Astrocyte (in vitro differentiated cells and primary cell): ENCODE data around the gene CIB1. TPM values are rescaled to one million over a fixed set of nuclear protein-coding genes. Genes with fewer than 3 reads are reported as not detected.

Source experiments
- DNase-seq: peaks from one replicate; pipeline ENCODE4 v3.0.0-alpha.2; 2010; ENCODE audit warnings: low read depth
- FAIRE-seq: peaks from 2 replicates; lab custom pipeline; 2011; peaks lifted over from hg19 to GRCh38; lab: Jason Lieb, UNC
- H2AFZ ChIP-seq: 2 replicates; pipeline ENCODE4 v1.6.0; 2012; ENCODE audit warnings: low read depth, low read length, inconsistent platforms
- H3K27ac ChIP-seq: 2 replicates; pipeline ENCODE4 v1.5.1; 2011; ENCODE audit warnings: low read depth, low read length, inconsistent platforms
- H3K27me3 ChIP-seq: 2 replicates; pipeline ENCODE4 v1.6.0; 2011; ENCODE audit warnings: low read length, inconsistent platforms; ENCODE audit not compliant: insufficient read depth
- H3K36me3 ChIP-seq: 2 replicates; pipeline ENCODE4 v1.5.1; 2011; ENCODE audit warnings: low read length, inconsistent platforms; ENCODE audit not compliant: insufficient read depth
- H3K4me1 ChIP-seq: 2 replicates; pipeline ENCODE4 v1.5.1; 2011; ENCODE audit warnings: low read length, inconsistent platforms; ENCODE audit not compliant: insufficient read depth
- H3K4me2 ChIP-seq: 2 replicates; pipeline ENCODE4 v1.6.0; 2012; ENCODE audit warnings: low read length, inconsistent platforms
- H3K4me3 ChIP-seq: 2 replicates; pipeline ENCODE4 v1.5.1; 2011; ENCODE audit warnings: low read depth, mild to moderate bottlenecking, low read length, inconsistent platforms; ENCODE audit not compliant: insufficient read depth
- H3K79me2 ChIP-seq: 2 replicates; pipeline ENCODE4 v1.6.0; 2012; ENCODE audit warnings: mild to moderate bottlenecking, low read length, inconsistent platforms; ENCODE audit not compliant: insufficient read depth
- H3K9ac ChIP-seq: 2 replicates; pipeline ENCODE4 v1.6.0; 2012; ENCODE audit warnings: mild to moderate bottlenecking, low read length, inconsistent platforms
- H3K9me3 ChIP-seq: 2 replicates; pipeline ENCODE4 v1.5.1; 2012; ENCODE audit warnings: low read depth, mild to moderate bottlenecking, low read length, inconsistent platforms; ENCODE audit not compliant: insufficient read depth
- H4K20me1 ChIP-seq: 2 replicates; pipeline ENCODE4 v1.6.0; 2012; ENCODE audit warnings: low read length, inconsistent platforms; ENCODE audit not compliant: insufficient read depth
- H3K27ac Mint-ChIP-seq: one replicate; pipeline ENCODE4 v1.8.0; 2021; ENCODE audit warnings: mild to moderate bottlenecking, mixed read lengths; ENCODE audit not compliant: unreplicated experiment
- H3K27me3 Mint-ChIP-seq: one replicate; pipeline ENCODE4 v1.8.0; 2021; ENCODE audit warnings: low read depth, mixed read lengths; ENCODE audit not compliant: unreplicated experiment
- H3K36me3 Mint-ChIP-seq: one replicate; pipeline ENCODE4 v1.8.0; 2021; ENCODE audit warnings: low read depth, mixed read lengths; ENCODE audit not compliant: unreplicated experiment
- H3K4me1 Mint-ChIP-seq: one replicate; pipeline ENCODE4 v1.8.0; 2021; ENCODE audit warnings: low read depth, mixed read lengths; ENCODE audit not compliant: unreplicated experiment
- H3K4me3 Mint-ChIP-seq: one replicate; pipeline ENCODE4 v1.8.0; 2021; ENCODE audit warnings: mild to moderate bottlenecking, moderate library complexity, mixed read lengths; ENCODE audit not compliant: unreplicated experiment
- H3K9me3 Mint-ChIP-seq: one replicate; pipeline ENCODE4 v1.8.0; 2021; ENCODE audit warnings: mild to moderate bottlenecking, mixed read lengths; ENCODE audit not compliant: unreplicated experiment
- EZH2 ChIP-seq: IDR thresholded peaks from 2 replicates; pipeline ENCODE4 v1.6.1; 2012; ENCODE audit warnings: mild to moderate bottlenecking, low read length, inconsistent platforms; ENCODE audit not compliant: insufficient read depth
- total RNA-seq: library from RNA; stranded (reverse); gene quantifications from 2 replicates; pipeline ENCODE4 v1.2.1, GENCODE V29; 2021
- TF ChIP-seq, protein P1 (sequence below): IDR thresholded peaks from 2 replicates; pipeline ENCODE4 v1.5.1; 2011; ENCODE audit warnings: low read depth, mild to moderate bottlenecking, inconsistent platforms, low read length, moderate library complexity; ENCODE audit not compliant: insufficient read depth

The CIB1 gene
- total RNA-seq, 1 donor from 2014 or later = 49.6 TPM

DNA sequence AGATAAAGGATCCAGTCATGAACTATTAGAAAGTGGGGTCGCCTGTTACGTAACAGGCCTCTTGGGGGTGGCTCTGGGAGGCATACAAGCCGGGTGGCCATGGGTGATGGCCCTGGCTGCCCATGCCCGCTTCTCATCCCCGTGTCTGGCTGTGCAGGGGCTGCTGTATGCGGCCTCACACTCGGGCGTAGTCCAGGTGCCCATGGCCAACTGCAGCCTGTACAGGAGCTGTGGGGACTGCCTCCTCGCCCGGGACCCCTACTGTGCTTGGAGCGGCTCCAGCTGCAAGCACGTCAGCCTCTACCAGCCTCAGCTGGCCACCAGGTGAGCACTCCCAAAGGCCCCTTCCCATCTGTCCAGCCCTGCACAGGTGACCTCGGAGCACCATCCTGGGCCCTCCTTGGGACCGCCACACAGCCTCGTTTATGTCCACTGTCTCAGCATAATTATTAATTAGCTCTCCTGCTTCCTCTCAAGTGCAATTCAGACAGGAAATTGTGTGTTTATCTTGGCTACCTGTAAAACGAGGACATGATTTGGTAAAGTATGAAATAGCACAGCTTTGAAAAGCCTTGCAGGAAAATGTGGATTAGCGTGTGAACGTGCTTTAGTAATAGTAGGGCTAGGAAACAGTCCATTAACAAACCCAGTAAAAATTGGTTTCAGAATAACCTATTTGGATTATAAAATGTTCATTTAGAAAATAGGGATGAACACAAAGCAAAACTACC is 8.1 kb downstream of the CIB1 start:
- Histone ChIP-seq H3K27me3 (no peaks in the 10 kb centered on the region), H3K4me2 (no peak overlapping the region), H3K9me3 (no peaks in the 10 kb centered on the region), H3K9ac (no peak overlapping the region), H3K27ac (no peak overlapping the region), H3K36me3 (peaks cover 8% of the 10 kb centered on the region), H3K4me3 (no peak overlapping the region), H3K79me2 (no peaks in the 10 kb centered on the region), H4K20me1 (no peaks in the 10 kb centered on the region), H3K4me1 (no peaks in the 10 kb centered on the region), H2AFZ (no peak overlapping the region)
- Mint-ChIP-seq H3K36me3 (peaks cover 3% of the 10 kb centered on the region), H3K4me3 (no peak overlapping the region), H3K27me3 (no peaks in the 10 kb centered on the region), H3K4me1 (no peaks in the 10 kb centered on the region), H3K27ac (no peak overlapping the region), H3K9me3 (no peaks in the 10 kb centered on the region)
- FAIRE-seq (no peak), DNase-seq (no peak)
- no peak for TF ChIP-seq EZH2
- TF ChIP-seq, protein P1, sequence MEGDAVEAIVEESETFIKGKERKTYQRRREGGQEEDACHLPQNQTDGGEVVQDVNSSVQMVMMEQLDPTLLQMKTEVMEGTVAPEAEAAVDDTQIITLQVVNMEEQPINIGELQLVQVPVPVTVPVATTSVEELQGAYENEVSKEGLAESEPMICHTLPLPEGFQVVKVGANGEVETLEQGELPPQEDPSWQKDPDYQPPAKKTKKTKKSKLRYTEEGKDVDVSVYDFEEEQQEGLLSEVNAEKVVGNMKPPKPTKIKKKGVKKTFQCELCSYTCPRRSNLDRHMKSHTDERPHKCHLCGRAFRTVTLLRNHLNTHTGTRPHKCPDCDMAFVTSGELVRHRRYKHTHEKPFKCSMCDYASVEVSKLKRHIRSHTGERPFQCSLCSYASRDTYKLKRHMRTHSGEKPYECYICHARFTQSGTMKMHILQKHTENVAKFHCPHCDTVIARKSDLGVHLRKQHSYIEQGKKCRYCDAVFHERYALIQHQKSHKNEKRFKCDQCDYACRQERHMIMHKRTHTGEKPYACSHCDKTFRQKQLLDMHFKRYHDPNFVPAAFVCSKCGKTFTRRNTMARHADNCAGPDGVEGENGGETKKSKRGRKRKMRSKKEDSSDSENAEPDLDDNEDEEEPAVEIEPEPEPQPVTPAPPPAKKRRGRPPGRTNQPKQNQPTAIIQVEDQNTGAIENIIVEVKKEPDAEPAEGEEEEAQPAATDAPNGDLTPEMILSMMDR = no peak

DNA sequence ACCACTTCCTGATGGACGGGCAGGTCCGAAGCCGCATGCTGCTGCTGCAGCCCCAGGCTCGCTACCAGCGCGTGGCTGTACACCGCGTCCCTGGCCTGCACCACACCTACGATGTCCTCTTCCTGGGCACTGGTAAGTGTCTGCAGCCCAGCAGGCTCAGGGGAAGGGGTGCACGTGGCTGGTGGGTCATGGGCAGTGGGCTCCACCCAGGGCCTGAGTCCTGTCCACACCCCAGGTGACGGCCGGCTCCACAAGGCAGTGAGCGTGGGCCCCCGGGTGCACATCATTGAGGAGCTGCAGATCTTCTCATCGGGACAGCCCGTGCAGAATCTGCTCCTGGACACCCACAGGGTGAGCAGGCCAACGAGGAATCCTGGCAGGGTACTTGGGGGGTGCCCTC is 8.7 kb downstream of the CIB1 start:
- H3K4me1 ChIP-seq = no peaks in the 10 kb centered on the region
- H3K4me3 ChIP-seq = no peak overlapping the region
- no peak overlapping the region for H3K9ac ChIP-seq
- FAIRE-seq = no peak
- Mint-ChIP-seq H3K27ac (no peak overlapping the region), H3K4me3 (no peak overlapping the region), H3K9me3 (no peaks in the 10 kb centered on the region), H3K4me1 (no peaks in the 10 kb centered on the region), H3K27me3 (no peaks in the 10 kb centered on the region), H3K36me3 (peaks cover 3% of the 10 kb centered on the region)
- no peaks in the 10 kb centered on the region for H3K27me3 ChIP-seq
- no peaks in the 10 kb centered on the region for H3K9me3 ChIP-seq
- no peaks in the 10 kb centered on the region for H3K79me2 ChIP-seq
- no peak overlapping the region for H2AFZ ChIP-seq
- no peak overlapping the region for H3K27ac ChIP-seq
- H3K4me2 ChIP-seq = no peak overlapping the region
- peaks cover 8% of the 10 kb centered on the region for H3K36me3 ChIP-seq
- H4K20me1 ChIP-seq = no peaks in the 10 kb centered on the region
- TF ChIP-seq EZH2 = no peak
- TF ChIP-seq, protein P1 = no peak
- DNase-seq = no peak

- Histone ChIP-seq H3K4me3 (no peak overlapping the region), H3K4me2 (no peak overlapping the region), H3K36me3 (peaks cover 6% of the 10 kb centered on the region), H4K20me1 (no peaks in the 10 kb centered on the region), H3K27ac (no peak overlapping the region), H3K4me1 (no peaks in the 10 kb centered on the region), H3K27me3 (no peaks in the 10 kb centered on the region), H3K9ac (no peak overlapping the region), H3K79me2 (no peaks in the 10 kb centered on the region), H3K9me3 (no peaks in the 10 kb centered on the region), H2AFZ (no peak overlapping the region)
- no peak overlapping the region for H3K27ac Mint-ChIP-seq
- DNase-seq = no peak
- peaks cover 3% of the 10 kb centered on the region for H3K27me3 Mint-ChIP-seq
- no peak for FAIRE-seq
- H3K9me3 Mint-ChIP-seq = no peaks in the 10 kb centered on the region
- no peaks in the 10 kb centered on the region for H3K4me1 Mint-ChIP-seq
- no peak for TF ChIP-seq EZH2
- TF ChIP-seq, protein P1 = no peak
- no peak overlapping the region for H3K4me3 Mint-ChIP-seq
- peaks cover under 1% of the 10 kb centered on the region for H3K36me3 Mint-ChIP-seq
These were observed 10.1 kb downstream of the CIB1 start for GRCh38 chr15:90223441-90224165.
